ENCODE results near the gene SKAP2.

SKAP2 gene

DNA sequence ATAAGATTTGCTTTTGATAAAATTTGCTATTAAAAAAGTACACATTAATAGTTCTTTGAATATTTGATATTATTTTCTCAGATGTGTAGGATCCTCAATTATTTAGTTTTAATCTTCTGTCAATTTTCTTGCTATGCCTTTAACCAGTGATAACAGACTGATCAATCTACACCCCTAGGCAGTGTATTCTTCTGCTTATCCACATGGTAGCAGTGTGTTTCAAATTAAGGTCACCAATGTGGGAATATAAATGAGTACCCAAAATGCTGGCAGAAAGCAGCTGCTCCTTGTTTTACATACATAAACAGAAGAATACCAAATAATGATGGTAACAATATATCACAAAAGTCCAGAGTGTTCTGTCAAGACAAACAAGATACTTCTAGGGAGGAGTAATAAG lies 87.0 kb downstream of the SKAP2 start:
- no peak for DNase-seq (ENCODE audit: low spot score)

DNA sequence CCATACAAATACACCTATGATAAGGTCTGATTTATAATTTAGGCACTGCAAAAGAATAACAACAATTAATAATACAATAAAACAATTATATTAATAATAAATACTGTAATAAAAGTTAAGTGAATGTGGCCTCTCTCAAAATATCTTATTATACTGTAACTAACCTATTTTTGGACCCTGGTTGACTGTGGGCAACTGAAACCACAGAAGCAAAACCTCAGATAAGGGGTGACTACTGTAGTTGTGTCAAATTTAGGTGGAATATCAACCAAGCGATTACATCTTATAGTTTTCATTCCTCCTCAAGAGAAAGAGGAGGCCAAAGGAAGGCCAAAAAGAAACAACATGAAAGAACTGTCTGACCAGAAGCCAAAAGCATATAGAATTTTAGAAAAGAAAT lies 103.9 kb downstream of the SKAP2 start:
- no peak for DNase-seq (ENCODE audit: low spot score)

DNA sequence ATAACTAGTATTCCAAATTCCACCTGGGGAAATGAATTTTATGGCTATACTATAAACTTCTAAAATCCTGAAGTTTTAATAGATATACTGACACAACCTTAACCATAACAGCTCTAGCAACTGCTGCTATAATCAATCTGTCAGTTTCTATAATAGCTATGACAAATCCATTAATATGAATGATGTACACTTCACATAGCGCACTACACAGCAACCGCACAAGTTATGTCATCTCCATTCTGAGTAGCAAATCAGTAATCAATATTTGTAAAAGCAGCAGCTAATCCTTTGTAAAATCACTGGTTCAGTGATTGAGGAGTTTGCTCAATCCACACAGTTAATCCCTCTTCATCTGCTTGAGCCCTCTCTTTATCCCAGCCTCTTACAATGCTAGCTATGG lies 105.3 kb downstream of the SKAP2 start:
- no peak for DNase-seq (ENCODE audit: low spot score)

DNA sequence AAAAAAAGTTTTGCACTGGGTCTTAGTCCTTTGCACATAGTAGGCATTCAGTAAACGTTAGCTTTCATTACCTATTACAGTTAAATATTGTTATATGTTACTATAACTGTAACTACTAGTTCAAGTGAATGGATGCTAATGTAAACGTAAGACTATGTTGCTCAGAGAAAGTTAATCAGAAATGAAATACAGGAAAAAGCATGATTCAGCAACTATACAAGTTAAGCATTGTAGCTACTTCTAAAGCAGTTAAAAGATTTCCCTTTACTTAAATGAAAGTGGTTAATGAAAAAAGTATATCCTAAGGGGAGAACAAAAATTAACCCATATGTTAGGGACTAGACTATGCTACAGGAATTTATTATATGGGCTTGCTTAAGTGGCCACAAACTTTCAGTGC lies 121.2 kb downstream of the SKAP2 start:
- no peak for DNase-seq (ENCODE audit: low spot score)

DNA sequence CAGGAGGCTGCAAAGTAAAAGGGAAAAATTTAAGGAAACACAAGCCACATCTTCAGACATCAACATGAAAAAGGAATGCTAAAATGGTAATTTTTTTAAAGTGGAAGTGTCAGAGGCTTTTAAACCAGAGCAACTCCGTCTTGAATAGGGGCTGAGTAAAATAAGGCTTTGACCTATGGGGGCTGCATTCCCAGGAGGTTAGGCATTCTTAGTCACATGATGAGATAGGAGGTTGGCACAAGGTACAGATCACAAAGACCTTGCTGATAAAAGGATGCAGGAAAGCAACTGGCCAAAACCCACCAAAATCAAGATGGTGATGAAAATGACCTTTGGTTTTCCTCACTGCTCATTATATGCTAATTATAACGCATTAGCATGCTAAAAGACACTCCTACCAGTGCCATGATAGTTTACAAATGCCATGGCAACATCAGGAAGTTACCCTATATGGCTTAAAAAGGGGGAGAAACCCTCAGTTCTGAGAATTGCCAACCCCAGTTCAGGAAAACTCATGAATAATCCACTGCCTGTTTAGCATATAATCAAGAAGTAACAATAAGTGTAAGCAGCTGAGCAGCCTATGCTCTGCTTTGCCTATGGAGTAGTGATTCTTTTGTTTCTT lies 128.3 kb downstream of the SKAP2 start:
- no peak for DNase-seq (ENCODE audit: low spot score)

DNA sequence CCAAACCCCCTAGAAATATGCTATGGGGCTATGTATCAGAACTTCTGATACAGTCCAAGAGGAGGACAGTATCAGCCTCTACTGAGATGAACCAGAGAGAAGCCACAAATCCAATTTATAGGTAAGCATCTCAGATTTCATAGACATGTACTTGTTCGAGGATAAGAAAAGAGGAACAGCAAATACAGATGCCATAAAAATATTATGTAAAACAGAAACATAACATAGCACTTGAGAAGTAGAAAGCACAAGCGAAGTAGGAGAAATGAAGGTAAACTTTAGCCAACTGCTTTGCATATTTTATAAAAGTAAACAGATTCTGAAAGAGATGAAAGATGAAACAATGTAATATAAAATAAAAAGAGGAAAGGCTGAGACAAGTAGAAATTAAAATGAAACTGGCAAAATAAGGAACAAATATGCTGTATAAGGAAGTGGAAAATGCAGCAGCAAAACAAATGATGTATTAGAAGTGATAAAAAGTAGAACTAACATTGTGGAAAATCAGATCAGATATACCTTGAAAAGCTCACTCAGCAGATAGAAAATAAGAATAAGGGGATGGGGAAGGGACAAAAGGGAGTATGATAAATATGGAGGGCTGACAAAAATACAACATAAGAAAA lies 135.1 kb downstream of the SKAP2 start:
- no peak for DNase-seq (ENCODE audit: low spot score)

DNA sequence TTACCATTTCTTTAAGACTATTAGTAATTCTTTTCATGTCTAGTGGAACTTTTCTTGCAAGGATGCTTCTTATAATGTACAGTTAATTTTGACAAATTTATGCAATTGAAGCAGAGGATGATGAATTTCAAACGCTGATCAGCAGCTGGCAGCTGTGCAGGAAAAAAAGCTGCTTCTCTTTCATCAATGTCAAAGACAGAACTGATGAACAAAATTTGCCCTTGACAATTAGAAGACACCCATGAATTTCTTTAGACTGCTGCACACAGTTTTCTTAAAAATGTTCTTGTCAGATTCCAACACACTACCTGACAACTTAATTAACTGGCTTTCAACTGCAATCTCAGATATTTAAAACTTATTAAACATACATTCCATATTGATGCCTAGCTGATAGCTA lies 138.3 kb downstream of the SKAP2 start:
- no peak for DNase-seq (ENCODE audit: low spot score)

DNA sequence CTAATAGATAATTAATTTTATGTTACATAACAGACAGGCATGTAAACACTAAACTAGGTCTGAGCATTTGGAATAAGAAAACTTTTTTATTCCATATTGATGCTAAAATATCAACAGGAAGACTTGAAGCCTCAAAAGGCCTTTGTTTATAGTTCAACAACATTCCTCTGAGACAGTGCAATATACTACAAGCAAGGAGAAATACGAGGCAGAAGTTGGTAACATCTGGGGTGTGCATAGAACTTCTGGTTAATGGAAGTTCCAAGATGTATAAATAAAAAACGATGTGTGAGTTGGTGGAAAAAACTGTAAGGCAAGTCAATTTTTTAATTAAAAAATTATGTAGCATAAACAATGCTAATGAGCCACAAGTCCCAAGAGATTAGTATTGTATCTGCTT lies 139.6 kb downstream of the SKAP2 start:
- DNase-seq (ENCODE audit: low spot score): no peak

DNA sequence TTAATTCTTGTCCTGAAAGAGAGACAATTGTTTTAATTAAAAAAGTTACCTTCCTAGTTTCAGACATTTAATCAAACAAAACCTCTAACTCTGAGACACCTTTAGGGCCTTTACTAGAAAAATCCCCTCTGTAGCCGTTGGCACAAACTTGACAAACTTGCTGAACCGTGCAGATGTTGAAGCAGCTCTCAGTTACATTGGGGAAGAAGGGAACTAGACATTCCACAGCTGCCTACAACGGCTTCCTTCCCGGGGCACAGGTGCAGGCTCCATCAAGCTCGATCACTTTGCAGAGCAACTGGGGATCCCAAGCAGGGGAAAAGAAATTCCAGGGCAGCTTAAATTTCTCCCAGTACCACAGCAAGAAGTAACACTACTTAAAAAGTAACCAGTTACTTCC lies 141.3 kb downstream of the SKAP2 start:
- DNase-seq (ENCODE audit: low spot score): no peak

DNA sequence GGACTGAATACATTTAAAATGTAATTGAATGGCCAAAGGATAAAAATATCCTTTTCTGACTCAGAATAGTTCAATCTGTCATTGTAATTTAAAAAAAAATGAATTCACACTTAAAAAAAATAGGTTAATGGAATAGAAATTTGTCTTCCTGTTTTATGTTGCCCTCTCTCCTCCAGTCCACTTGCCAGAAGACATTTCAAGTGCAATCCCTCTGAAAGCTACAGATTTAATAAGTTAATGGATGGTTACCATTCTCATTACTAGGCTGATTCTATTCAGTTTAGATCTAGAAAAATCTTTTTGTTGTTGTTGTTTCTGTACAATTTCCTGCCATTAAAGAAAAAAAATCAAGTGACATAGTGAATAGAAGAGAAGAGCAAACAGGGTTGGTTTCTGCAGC lies 142.9 kb downstream of the SKAP2 start:
- no peak for DNase-seq (ENCODE audit: low spot score)

DNA sequence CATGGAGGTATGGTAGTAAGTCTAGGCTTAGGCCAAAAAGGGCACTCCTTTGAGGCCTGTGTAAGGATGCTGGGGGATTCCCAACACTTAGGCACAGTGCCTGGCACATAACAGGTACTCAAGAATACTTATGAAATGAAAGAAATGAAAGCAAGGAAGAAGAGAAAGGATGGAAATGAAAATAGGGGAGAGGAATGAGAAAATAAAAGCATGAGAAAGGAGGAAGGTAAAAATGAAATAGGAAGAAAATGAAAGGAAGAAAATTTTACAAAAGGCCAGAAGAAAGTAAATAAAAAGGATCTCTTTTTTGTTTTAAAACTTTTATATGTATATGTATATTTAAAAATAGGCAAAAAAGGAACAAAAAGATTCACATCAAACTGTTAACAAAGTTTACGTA lies 146.3 kb downstream of the SKAP2 start:
- no peak for DNase-seq (ENCODE audit: low spot score)

DNA sequence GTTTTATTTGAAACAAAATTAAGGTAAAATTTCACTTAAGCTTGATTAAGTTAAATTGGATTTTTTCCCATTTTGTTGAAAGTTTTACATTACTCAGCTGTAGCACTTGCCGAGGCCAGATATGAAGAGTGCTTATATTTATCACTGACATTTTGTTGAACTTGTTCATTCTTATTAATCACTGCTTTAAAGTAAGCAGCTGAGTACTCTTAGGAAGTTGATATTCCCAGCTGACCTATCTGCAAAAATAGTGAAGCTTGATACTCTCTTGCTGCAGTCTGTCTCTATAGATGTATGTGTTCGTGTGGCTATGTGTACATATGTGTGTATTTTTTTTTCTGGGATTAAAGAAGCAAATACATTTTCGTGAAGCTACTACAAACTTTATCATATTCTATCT lies 150.0 kb downstream of the SKAP2 start:
- no peak for DNase-seq (ENCODE audit: low spot score)

DNA sequence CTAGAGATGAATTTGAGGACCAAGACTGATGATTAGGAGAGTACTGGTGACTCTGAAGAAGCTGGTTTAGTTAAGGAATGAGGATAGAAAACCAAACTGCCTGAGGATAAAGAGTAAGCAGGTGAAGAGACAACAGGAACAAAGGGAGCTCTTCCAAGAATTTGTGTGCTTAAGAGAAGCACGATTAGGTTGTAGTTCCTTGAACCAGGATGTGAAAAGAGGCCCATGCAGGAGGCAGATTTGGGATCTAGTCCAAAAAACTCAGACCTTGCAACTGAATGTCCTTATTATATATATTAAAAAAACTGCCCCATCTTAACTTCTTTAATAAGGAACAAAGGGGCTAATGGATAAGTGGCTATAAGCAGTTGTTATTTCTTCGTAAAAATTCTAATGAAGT lies 150.4 kb downstream of the SKAP2 start:
- DNase-seq (ENCODE audit: low spot score): no peak

DNA sequence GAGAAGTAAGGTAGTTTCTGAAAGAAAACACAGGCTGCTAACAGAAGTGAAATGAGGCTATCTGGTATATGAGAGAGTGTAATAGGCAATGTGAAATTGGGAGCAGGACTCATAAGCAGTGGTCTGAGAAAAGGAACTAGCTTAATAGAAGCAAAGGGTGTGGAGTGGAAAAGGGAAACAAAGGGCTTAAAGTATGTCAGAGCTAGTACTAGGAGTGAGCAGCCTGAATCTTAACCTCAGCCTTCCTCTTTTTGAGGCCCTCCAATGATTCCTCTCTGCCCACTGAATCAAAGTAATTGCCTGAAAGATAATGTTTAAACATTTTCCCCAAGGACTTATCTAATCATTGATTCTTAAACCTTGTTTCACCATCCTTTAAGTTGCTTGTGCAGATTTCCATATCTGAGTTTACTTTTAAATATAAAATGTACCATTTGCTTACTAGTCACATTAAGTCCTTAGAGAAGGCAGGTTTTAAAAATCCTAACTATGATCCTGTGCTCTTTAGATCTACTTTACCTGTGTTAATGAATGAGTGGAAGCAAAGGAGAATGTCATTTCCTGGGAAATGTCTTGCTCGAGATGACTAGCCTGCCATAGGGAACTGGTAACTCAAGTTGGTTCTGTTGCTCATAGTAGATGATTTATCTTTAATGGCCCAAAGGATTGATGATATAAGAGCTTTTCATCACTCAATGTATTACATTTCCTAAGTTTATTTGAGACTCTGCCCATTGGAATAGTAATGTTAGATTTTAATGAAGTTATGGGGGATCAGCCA lies 155.0 kb downstream of the SKAP2 start:
- DNase-seq (ENCODE audit: low spot score): no peak

DNA sequence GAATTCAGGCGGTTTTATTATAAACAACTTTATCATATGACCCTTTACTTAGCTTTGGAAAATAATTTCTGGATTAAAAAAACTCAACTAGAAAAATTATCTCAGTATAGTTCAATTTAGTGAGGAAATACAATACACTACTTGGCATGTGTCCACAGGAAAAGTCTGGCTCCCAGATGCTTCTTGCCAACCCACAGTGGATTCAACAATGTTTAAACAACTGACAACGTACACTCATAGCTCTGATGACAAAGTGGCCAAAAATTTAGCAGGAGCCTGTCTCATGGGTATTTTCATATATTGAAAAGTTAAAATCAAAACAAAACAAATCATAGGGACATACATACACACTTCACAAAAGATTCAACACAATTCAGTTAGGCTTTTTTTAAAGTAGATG lies 158.8 kb downstream of the SKAP2 start:
- no peak for DNase-seq (ENCODE audit: low spot score)

DNA sequence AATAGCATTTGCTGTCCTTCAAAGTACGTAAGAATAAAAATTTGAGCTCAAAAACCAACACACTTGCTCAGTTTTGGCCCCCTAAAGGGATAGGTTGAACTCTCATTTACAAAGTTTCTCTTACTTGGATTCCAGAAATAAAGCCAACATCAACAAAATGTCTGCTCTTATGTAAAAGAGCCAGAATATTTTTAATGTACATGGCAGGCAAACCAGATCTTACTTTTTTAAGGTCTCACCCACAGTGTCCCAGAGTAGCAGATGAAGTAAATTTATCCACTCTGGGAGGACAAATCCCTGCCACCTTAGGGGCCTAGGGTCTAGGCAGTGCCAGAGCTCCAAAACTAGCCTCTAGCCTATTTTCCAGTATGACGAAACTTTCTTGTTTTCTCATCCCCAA lies 159.6 kb downstream of the SKAP2 start:
- no peak for DNase-seq (ENCODE audit: low spot score)

DNA sequence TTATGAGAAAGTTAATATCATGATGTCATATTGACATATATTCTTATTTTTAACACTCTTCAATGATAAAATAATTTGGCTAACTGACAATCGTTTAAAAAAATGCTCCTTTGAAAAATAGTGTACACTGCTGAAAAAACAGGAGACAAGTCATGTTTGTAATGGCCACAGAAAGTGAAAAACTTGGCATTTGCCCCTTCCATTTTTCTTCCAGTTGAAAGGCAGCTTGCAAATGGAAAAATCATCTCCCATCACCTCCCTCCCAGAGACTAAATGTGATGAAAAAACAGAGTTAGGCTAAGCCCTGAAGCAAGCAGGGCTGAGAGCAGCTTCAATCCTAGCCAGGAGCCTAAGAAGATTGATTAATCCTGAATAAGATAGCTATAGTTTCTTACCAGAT lies 160.4 kb downstream of the SKAP2 start:
- no peak for DNase-seq (ENCODE audit: low spot score)

DNA sequence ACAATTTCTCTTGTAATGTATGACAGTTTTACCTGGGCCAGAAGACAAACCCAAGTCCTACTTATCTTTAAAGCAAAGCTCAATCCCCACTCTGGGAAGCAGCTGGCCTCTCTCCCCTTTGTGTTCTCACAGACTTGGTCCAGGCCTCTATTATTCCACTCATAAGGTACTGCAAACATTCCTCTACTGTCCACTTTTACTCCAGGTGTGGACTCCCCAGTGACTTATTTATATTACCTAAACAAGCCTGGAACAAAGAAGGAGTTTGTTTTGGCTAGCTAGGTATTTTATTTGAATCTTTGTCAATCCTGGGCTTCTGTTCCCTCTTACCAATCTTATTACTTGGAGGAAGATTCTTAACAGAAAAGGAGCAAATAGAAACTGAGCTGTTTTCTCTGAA lies 163.5 kb downstream of the SKAP2 start:
- no peak for DNase-seq (ENCODE audit: low spot score)

DNA sequence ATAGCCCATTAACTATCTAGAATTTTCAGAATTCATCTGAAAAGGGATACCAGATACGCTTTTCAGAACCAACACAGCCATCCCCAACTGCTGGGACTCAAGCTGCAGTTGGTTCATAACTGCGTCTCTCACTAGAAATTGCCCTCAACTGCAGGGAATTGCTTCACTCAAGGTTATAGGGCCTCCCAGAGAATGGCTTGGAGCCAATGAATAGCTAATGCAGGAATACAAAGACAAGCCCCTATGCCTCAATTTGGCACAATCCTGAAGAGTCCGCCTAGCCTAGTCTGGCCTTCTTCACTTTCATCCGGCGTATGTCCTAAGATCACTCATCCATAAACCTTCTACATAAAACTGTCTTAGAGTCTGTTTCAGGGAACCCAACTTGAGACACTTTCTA lies 164.0 kb downstream of the SKAP2 start:
- DNase-seq (ENCODE audit: low spot score): no peak

DNA sequence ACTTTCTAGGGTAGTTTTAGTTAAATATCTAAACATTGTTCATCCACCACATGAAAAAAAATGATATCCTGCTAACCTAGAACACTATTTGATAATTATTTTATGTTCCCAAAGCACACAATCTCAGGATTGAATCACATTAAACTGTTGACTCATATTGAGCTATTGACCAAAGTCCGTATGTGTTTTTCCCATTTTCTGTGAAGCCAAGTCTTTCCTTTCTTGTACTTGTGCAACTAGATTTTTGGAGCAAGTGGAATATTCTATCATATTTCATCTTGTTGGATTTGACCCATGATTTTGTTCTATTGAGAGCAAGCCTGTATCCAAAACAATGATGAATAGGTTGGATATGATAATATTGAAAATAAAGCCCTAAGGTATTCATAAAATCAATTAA lies 164.6 kb downstream of the SKAP2 start:
- no peak for DNase-seq (ENCODE audit: low spot score)

DNA sequence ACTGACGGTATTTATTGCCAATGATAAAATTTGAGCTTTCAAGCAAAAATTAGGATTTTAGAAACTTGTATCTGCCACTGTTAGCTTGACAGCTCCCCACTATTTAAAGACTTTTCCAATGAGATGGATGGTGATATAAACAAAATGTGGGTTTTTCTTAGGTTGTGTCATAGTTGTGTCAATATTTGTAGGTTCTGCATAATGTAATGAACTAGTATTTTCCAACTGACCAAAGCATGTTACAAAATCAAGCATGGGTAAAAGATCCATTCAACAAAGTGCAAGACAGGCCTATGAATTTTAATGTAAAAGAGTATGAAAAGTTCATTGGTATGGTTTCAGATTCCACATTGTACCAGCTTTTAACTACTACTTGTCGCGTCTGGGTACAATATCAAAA lies 165.6 kb downstream of the SKAP2 start:
- no peak for DNase-seq (ENCODE audit: low spot score)

DNA sequence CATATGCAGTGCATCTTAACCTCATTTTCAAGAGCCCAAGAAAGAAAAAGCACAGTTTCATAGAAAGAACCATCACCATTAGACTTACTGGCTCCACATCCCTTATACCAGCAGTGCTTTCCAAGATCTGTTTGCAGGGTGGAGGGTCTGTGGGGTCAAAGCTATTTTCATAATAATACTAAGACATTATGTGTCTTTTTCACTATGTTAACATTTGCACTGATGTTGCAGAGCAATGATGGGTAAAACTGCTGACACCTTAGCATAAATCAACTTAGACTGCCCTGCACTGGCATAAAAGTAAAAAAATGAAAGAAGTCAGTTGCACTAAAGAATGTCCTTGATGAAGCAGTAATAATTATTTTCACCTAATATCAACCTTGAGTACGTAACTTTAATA lies 166.2 kb downstream of the SKAP2 start:
- no peak for DNase-seq (ENCODE audit: low spot score)

DNA sequence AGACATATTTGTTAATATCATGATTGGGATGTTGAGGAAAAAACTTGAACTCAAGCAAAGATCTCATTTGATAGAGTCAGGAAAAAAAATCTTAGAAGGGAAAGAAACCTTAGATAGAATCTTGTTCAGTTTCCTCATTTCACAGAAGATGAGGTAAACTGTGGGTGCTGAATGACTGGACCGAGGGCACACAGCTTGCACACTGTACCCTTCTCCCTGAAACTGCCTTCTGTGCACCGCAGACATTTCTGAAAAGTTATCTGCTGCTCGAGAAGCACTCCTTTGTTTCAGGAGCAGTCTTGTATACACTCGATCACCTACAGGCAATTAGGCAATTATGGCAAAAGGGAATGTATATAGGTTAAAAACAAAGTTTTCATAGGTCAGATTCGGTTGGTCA lies 167.4 kb downstream of the SKAP2 start:
- DNase-seq (ENCODE audit: low spot score): no peak
